Neural cell (in vitro differentiated cells): ENCODE data around the gene KIR2DL3. TPM values are rescaled to one million over a fixed set of nuclear protein-coding genes. Genes with fewer than 3 reads are reported as not detected.
"Not testable (repeated sequence)": the region's sequence is repeated elsewhere in the genome, so short reads cannot be mapped to it uniquely, and the experiment has no call there.

Source experiments
- H2AFZ ChIP-seq: fragments of 200-600, 300-800 bp; sonication (generic), shearing (Covaris generic); 2 replicates; pipeline ENCODE4 v1.6.0; 2014; ENCODE audit warnings: low read depth, mild to moderate bottlenecking, antibody characterized with exemption, low read length, moderate library complexity
- H3F3A ChIP-seq: fragments of 200-600 bp; shearing (Covaris generic); 2 replicates; pipeline ENCODE4 v1.6.1; 2016; ENCODE audit warnings: mild to moderate bottlenecking, moderate library complexity, mixed read lengths, antibody characterized with exemption, low read length; ENCODE audit not compliant: insufficient read depth, poor library complexity, severe bottlenecking
- H3K27ac ChIP-seq: fragments of 200-600, 300-800 bp; sonication (generic), shearing (Covaris generic); 2 replicates; pipeline ENCODE4 v1.5.1; 2014; ENCODE audit warnings: mild to moderate bottlenecking, low read length, moderate library complexity
- H3K27me3 ChIP-seq: fragments of 300-800, 200-600 bp; sonication (generic), shearing (Covaris generic); 2 replicates; pipeline ENCODE4 v1.6.0; 2014; ENCODE audit warnings: mild to moderate bottlenecking, low read depth, low read length, moderate library complexity; ENCODE audit not compliant: insufficient read depth
- H3K36me3 ChIP-seq: fragments of 300-800, 200-600 bp; sonication (generic), shearing (Covaris generic); 2 replicates; pipeline ENCODE4 v1.5.1; 2014; ENCODE audit warnings: mild to moderate bottlenecking, antibody characterized with exemption, low read length, moderate library complexity; ENCODE audit not compliant: insufficient read depth
- H3K4me2 ChIP-seq: fragments of 300-800, 200-600 bp; sonication (generic), shearing (Covaris generic); 2 replicates; pipeline ENCODE4 v1.6.0; 2014; ENCODE audit warnings: mild to moderate bottlenecking, low read length
- H3K4me3 ChIP-seq: fragments of 300-800, 200-600 bp; sonication (generic), shearing (Covaris generic); 2 replicates; pipeline ENCODE4 v1.5.1; 2014; ENCODE audit warnings: mild to moderate bottlenecking, low read length, moderate library complexity
- H3K79me2 ChIP-seq: fragments of 200-600 bp; shearing (Covaris generic); replicated peaks from 2 replicates; pipeline ENCODE4 v1.6.0; 2014; ENCODE audit warnings: mild to moderate bottlenecking, low read length, moderate library complexity; ENCODE audit not compliant: insufficient read depth
- H3K9ac ChIP-seq: fragments of 300-800, 200-600 bp; sonication (generic), shearing (Covaris generic); 2 replicates; pipeline ENCODE4 v1.6.1; 2016; ENCODE audit warnings: mild to moderate bottlenecking, low read length, mixed read lengths
- H3K9me2 ChIP-seq: fragments of 200-600 bp; shearing (Covaris generic); 2 replicates; pipeline ENCODE4 v1.6.1; 2016; ENCODE audit warnings: mild to moderate bottlenecking, low read length, mixed read lengths; ENCODE audit not compliant: insufficient read depth
- H3K9me3 ChIP-seq: fragments of 200-600, 300-800 bp; sonication (generic), shearing (Covaris generic); 2 replicates; pipeline ENCODE4 v1.6.1; 2016; ENCODE audit warnings: mild to moderate bottlenecking, mixed run types, low read length, moderate library complexity, mixed read lengths
- H4K20me1 ChIP-seq: fragments of 200-600 bp; shearing (Covaris generic); 2 replicates; pipeline ENCODE4 v1.6.1; 2016; ENCODE audit warnings: mild to moderate bottlenecking, mixed run types; ENCODE audit not compliant: insufficient read depth
- polyA plus RNA-seq: library from polyadenylated mRNA; depleted of rRNA; stranded (reverse); fragments of >200 nt; gene quantifications from 2 replicates; pipeline ENCODE4 v1.2.3, GENCODE V29; 2014

The KIR2DL3 gene
- polyA plus RNA-seq, 1 donor from 2014 or later: not detected

DNA sequence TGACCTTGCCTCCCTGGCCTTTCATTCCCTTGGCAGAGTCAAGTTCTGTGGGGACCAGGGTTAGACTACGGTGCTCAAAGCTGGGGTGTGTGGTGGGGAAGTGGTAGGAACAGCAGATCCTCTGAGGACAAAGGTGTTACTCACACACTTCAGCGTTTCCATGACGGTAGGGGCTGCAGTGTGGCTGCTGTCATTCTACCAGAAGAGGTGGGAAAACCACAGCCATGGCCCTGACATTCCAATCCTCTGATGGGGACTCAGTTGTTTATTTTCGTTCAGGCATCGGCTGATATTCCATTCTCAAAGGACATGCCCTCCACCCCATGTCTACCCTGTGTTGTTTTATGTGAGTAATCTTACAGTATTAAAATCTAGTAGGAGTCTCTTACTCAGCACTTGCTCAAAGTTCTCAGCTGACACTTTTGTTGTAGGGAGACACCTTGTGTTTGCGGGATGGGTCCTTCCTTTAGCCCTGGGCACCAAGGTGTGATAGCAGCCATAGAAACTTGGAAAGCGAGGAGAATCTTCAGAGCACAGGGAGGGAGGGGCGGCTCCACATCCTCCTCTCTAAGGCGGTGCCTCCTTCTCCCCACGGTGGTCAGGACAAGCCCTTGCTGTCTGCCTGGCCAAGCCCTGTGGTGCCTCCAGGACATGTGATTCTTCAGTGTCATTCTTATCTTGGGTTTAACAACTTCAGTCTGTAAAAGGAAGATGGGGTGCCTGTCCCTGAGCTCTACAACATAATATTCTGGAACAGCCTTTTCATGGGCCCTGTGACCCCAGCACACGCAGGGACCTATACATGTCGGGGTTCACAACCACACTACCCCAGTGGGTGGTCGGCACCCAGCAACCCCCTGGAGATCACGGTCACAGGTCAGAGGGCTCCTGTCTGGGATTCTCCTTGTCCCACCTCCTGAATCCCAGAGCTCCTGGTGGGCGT, 33.0 kb downstream of the KIR2DL3 start:
- H4K20me1 ChIP-seq, H2AFZ ChIP-seq, H3K36me3 ChIP-seq, H3K79me2 ChIP-seq, H3K9me2 ChIP-seq, H3K27ac ChIP-seq, H3K9ac ChIP-seq, H3K4me3 ChIP-seq, H3F3A ChIP-seq, H3K9me3 ChIP-seq, H3K4me2 ChIP-seq, H3K27me3 ChIP-seq: not testable (repeated sequence)

DNA sequence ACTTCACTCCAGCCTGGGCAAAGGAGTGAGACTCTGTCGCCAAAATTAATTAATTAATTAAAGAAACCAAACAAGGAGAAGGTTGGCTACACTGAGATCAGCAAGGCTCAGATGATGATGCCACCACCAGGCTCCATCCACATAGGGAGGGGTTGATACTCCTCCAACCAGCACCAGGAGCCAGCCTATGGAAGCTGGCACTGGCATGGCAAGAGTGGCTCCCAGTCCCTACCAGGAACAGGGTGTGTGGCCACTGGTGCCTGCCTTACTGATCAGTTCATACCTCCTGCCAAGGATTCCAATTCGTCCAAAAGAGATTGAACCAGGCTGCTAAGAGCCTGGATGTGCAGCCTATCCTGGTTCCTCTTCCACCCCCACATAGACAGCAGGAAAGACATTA, 34.4 kb downstream of the KIR2DL3 start:
- not testable (repeated sequence) for H3K9me3 ChIP-seq, H3K36me3 ChIP-seq, H4K20me1 ChIP-seq, H3K4me2 ChIP-seq, H3K4me3 ChIP-seq, H3K9ac ChIP-seq, H3F3A ChIP-seq, H3K27ac ChIP-seq, H3K27me3 ChIP-seq, H2AFZ ChIP-seq, H3K9me2 ChIP-seq, H3K79me2 ChIP-seq

DNA sequence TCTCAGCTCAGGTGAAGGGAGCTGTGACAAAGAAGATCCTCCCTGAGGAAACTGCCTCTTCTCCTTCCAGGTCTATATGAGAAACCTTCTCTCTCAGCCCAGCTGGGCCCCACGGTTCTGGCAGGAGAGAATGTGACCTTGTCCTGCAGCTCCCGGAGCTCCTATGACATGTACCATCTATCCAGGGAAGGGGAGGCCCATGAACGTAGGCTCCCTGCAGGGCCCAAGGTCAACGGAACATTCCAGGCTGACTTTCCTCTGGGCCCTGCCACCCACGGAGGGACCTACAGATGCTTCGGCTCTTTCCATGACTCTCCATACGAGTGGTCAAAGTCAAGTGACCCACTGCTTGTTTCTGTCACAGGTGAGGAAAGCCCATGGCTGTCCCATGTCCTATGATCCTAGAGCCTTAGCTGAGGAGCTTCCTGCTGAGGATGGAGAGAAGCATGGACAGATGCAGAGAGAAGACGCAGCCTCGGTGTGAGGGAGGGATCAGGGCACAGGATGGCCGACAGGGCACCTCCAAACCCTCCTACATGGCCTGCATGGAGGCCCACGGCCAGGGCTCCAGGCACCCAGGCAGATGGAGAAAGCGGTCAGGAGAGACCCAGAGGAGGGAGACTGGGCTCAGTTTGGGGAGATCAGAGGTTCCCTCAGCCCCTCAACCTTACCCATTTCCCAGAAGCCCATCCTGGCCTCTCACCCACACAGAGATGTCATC, 36.9 kb downstream of the KIR2DL3 start:
- not testable (repeated sequence) for H3K9ac ChIP-seq, H3K27me3 ChIP-seq, H3K79me2 ChIP-seq, H3F3A ChIP-seq, H3K4me3 ChIP-seq, H3K27ac ChIP-seq, H3K9me3 ChIP-seq, H3K9me2 ChIP-seq, H3K36me3 ChIP-seq, H4K20me1 ChIP-seq, H2AFZ ChIP-seq, H3K4me2 ChIP-seq

DNA sequence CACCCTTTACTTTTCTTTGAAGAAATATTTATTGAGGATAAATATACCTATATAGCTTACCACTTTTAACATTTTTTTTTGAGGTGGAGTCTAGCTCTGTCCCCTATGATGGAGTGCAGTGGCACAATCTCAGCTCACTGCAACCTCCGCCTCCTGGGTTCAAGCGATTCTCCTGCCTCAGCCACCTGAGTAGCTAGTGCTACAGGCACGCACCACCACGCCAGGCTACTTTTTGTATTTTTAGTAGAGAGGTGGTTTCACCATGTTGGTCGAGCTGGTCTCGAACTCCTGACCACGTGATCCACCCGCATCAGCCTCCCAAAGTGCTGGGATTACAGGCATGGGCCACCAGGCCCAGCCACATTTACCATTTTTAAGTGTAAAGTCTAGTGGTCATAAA, 37.5 kb downstream of the KIR2DL3 start:
- H3K27ac ChIP-seq: not testable (repeated sequence)

DNA sequence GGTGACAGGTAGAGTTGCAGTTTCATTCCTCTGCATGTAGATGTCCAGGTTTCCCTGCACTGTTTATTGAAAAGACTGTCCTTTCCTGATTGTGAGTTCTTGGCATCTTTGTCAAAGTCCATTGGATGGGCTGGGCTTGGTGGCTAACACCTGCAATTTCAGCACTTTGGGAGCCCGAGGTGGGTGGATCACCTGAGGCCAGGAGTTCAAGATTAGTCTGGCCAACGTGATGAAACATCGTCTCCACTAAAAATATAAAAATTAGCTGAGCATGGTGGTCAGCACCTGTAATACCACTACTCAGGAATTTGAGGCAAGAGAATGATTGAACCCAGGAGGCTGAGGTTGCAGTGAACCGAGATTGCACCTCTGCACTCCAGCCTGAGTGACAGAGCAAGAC, 39.5 kb downstream of the KIR2DL3 start:
- H4K20me1 ChIP-seq, H3K27ac ChIP-seq, H3K4me3 ChIP-seq, H3K9me3 ChIP-seq, H3K79me2 ChIP-seq, H3K36me3 ChIP-seq, H3F3A ChIP-seq, H3K27me3 ChIP-seq, H3K9me2 ChIP-seq, H3K9ac ChIP-seq, H3K4me2 ChIP-seq, H2AFZ ChIP-seq: not testable (repeated sequence)

More for the DNA sequence above, 37.5 kb downstream of the KIR2DL3 start:
- not testable (repeated sequence) for H3K4me3 ChIP-seq, H3K9me3 ChIP-seq, H3K4me2 ChIP-seq, H2AFZ ChIP-seq, H3K27me3 ChIP-seq, H3K36me3 ChIP-seq, H3K9me2 ChIP-seq, H3K79me2 ChIP-seq, H3K9ac ChIP-seq, H4K20me1 ChIP-seq, H3F3A ChIP-seq

DNA sequence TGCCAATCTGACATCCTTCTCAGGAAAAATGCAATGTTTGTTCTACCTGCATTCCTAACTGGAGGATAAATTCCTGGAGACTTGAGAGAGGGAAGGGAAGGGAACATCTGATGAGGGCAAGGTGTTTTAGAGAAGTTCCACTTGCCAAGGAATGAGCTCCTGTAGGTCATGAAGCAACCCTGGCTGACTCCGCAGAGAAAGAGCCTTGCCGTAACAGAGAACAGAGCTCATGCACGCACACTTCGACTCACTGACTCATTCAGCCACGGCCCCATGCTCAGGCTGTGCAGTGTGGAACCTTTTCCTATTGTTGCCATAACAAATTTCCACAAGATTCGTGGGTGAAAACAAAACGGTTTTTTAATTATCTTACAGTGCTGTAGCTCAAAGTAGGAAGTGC, 40.6 kb downstream of the KIR2DL3 start:
- not testable (repeated sequence) for H3K79me2 ChIP-seq, H3K9ac ChIP-seq, H3K9me2 ChIP-seq, H3K36me3 ChIP-seq, H3F3A ChIP-seq, H3K4me2 ChIP-seq, H4K20me1 ChIP-seq, H3K9me3 ChIP-seq, H2AFZ ChIP-seq, H3K4me3 ChIP-seq, H3K27ac ChIP-seq, H3K27me3 ChIP-seq

DNA sequence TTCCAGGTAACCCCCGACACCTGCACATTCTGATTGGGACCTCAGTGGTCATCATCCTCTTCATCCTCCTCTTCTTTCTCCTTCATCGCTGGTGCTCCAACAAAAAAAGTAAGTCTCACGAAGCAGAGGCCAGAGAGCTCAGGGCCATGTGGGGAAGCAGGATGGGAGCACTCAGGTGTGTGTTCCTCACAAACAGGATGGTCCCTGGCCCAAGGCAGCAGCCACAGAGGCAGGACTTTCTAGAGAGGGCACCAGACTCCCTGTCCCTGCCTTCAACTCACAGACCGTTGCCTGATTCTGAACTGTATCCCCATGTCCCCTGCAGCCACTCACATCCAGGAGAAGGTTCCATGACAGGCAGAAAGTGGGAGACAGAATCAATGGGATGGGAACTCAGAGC, 44.6 kb downstream of the KIR2DL3 start:
- H3K4me2 ChIP-seq, H3F3A ChIP-seq, H3K27me3 ChIP-seq, H3K27ac ChIP-seq, H3K9me2 ChIP-seq, H3K36me3 ChIP-seq, H3K79me2 ChIP-seq, H3K4me3 ChIP-seq, H3K9ac ChIP-seq, H3K9me3 ChIP-seq, H2AFZ ChIP-seq, H4K20me1 ChIP-seq: not testable (repeated sequence)
